ENCODE measurements around the gene ZSWIM6. TPM values are rescaled to one million over a fixed set of nuclear protein-coding genes. Genes with fewer than 3 reads are reported as not detected.

ZSWIM6 gene
- total RNA-seq, 4 donors from 2014 or later, result 7.8 to 25.5 (median 21.0) TPM

DNA sequence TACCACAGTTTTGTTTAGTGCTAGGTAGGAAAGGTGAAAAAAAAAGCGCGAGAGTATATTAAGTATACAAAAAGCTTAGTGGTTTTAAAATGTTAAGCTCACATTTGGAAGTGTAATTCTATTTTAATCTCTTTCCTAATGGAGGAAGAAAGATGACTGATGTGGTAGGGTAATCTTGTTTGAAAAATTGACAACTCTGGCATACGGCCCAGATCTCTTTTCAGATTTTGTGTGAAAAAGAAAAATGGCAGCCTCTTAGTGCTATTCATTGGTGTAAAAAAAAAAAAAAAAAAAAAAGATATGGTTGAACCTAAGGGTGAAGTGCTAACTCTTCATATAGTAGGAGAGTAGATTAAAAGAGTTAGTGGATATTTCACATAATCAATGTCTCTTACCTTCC is 108.0 kb downstream of the ZSWIM6 start:
- Histone ChIP-seq H3K4me1 (peaks cover 0 to 9% (median 6%) of the 10 kb centered on the region in 4 donors), H3K27me3 (no peaks in the 10 kb centered on the region)
- in situ Hi-C loops (cut with MboI; ENCODE audit: low pct_ligation_motif_present in 1 of 4, low pct_unique_long_range_greater_than_20kb in 1 of 4, low sequenced_read_pairs in 3 of 4), result no loop called here

DNA sequence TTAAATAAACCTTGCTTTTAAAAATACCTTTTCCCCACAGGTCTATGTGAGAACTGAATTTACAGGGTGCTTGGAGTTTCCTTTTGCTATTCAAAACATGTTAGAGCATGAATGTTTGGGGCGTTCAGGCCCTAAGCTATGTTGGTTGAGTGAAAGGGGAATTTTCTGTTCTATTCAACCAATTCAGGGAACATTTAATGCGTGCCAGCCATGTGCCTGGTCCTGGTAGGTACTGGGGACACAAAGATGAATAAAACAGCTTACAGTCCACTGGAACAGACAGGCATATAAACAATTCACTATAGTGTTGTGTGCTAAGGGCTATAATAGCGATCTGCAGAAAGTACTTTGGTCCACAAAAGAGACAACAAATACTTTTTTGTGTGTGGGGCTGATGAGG is 108.5 kb downstream of the ZSWIM6 start:
- TF ChIP-seq EP300 (IDR thresholded peaks at IDR 0.05; ENCODE audit: low read depth) (no peak), POLR2A (IDR thresholded peaks at IDR 0.05) (no peak), POLR2AphosphoS5 (IDR thresholded peaks at IDR 0.05) (no peak)
- TF ChIP-seq, protein P1, sequence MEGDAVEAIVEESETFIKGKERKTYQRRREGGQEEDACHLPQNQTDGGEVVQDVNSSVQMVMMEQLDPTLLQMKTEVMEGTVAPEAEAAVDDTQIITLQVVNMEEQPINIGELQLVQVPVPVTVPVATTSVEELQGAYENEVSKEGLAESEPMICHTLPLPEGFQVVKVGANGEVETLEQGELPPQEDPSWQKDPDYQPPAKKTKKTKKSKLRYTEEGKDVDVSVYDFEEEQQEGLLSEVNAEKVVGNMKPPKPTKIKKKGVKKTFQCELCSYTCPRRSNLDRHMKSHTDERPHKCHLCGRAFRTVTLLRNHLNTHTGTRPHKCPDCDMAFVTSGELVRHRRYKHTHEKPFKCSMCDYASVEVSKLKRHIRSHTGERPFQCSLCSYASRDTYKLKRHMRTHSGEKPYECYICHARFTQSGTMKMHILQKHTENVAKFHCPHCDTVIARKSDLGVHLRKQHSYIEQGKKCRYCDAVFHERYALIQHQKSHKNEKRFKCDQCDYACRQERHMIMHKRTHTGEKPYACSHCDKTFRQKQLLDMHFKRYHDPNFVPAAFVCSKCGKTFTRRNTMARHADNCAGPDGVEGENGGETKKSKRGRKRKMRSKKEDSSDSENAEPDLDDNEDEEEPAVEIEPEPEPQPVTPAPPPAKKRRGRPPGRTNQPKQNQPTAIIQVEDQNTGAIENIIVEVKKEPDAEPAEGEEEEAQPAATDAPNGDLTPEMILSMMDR (IDR thresholded peaks at IDR 0.05), result no peak
- Histone ChIP-seq H3K4me3 (no peak overlapping the region), H3K36me3 (no peaks in the 10 kb centered on the region), H3K4me1 (peaks cover 0 to 4% (median 3%) of the 10 kb centered on the region in 4 donors), H3K27ac (no peak overlapping the region), H3K9me3 (peaks cover 12 to 15% of the 10 kb centered on the region in 2 donors), H3K27me3 (no peaks in the 10 kb centered on the region)
- in situ Hi-C loops (cut with MboI; ENCODE audit: low pct_ligation_motif_present in 1 of 4, low pct_unique_long_range_greater_than_20kb in 1 of 4, low sequenced_read_pairs in 3 of 4), result no loop called here
- intact Hi-C loops (cut with DNase I; ENCODE audit: low total_unique reads), result no loop called here
- whole genome bisulfite sequencing, 2 donors (ENCODE audit: low coverage in 1 of 2), result 92 to 93% methylated on average over 3 of the region's 3 CpGs
- DNase-seq, result no peak

More for the DNA sequence above, 108.0 kb downstream of the ZSWIM6 start:
- H3K27ac ChIP-seq, result no peak overlapping the region
- DNase-seq, result no peak
- peaks cover 12 to 15% of the 10 kb centered on the region in 2 donors for H3K9me3 ChIP-seq
- intact Hi-C loops (cut with DNase I; ENCODE audit: low total_unique reads), result no loop called here
- no peak overlapping the region for H3K4me3 ChIP-seq
- no peaks in the 10 kb centered on the region for H3K36me3 ChIP-seq
- 91 to 96% methylated on average over 3 of the region's 3 CpGs for WGBS, 2 donors (ENCODE audit: low coverage in 1 of 2)
- TF ChIP-seq POLR2A (IDR thresholded peaks at IDR 0.05) (no peak), POLR2AphosphoS5 (IDR thresholded peaks at IDR 0.05) (no peak), EP300 (IDR thresholded peaks at IDR 0.05; ENCODE audit: low read depth) (no peak)
- TF ChIP-seq, protein P1 (IDR thresholded peaks at IDR 0.05), result no peak

DNA sequence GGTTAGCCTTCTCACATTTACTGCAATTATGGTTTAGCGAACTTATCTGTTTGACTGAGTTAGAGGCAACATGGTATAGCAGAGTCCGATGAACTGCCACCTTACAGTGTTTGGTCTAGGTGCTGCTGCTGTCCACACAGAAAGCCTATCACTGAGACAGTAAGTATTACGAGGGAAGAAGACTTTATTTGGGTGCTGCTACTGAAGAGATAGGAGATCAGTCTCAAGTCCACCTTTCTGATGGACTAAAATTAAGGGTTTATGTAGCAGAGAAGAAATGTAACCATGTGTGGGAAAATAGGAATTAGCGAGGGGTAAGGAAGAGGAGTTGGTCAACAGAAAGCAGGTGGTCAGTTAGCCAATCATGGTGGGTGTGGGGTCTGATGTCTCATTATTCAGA is 109.7 kb downstream of the ZSWIM6 start:
- TF ChIP-seq EP300 (IDR thresholded peaks at IDR 0.05; ENCODE audit: low read depth) (no peak), POLR2AphosphoS5 (IDR thresholded peaks at IDR 0.05) (no peak), POLR2A (IDR thresholded peaks at IDR 0.05) (no peak)
- TF ChIP-seq, protein P1 (IDR thresholded peaks at IDR 0.05), result no peak
- peaks cover 0 to 4% (median 3%) of the 10 kb centered on the region in 4 donors for H3K4me1 ChIP-seq
- DNase-seq, result no peak
- WGBS, 2 donors (ENCODE audit: low coverage in 1 of 2), result 97 to 100% methylated on average over 3 to 4 of the region's 4 CpGs
- intact Hi-C loops (cut with DNase I; ENCODE audit: low total_unique reads) (no loop called here), in situ Hi-C loops (cut with MboI; ENCODE audit: low pct_ligation_motif_present in 1 of 4, low pct_unique_long_range_greater_than_20kb in 1 of 4, low sequenced_read_pairs in 3 of 4) (no loop called here)
- no peak overlapping the region for H3K27ac ChIP-seq
- no peaks in the 10 kb centered on the region for H3K36me3 ChIP-seq
- H3K9me3 ChIP-seq, result peaks cover 12 to 15% of the 10 kb centered on the region in 2 donors
- no peak overlapping the region for H3K4me3 ChIP-seq
- no peaks in the 10 kb centered on the region for H3K27me3 ChIP-seq

DNA sequence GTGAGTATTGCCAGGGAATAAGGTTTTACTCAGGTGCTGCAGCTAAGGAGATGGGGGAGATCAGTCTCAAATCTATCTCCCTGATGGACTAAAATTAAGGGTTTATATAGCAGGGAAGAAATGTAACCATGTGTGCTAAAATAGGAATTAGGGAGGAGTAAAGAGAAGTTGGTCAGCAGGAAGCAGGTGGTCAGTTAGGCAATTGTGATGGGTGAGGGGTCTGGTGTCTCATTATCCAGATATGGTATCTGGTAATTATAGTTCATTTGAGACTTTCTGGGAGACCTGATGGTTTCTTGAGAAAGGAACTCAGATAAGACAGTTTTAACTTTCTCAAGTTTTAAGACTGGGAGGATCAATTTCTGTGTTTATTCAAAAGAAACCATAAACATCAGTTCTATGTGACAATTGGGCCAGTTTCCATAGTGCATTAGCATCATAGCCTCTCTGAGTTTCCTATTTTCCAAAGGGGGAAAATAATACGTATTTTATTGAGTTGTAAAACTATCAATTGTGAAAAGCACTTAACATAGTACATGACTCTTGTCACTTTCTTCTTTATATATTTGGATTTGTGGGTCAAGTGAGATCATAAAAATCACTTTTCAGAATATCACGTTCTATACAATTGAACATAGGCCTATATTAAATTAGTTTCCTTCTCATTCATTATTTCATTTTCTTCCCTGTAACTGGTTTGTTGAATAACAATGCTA is 115.9 kb downstream of the ZSWIM6 start:
- DNase-seq, result no peak
- in situ Hi-C loops (cut with MboI; ENCODE audit: low pct_ligation_motif_present in 1 of 4, low pct_unique_long_range_greater_than_20kb in 1 of 4, low sequenced_read_pairs in 3 of 4) (no loop called here), intact Hi-C loops (cut with DNase I; ENCODE audit: low total_unique reads) (no loop called here)
- Histone ChIP-seq H3K36me3 (no peaks in the 10 kb centered on the region), H3K27ac (no peak overlapping the region), H3K4me1 (peaks cover 11 to 27% (median 21%) of the 10 kb centered on the region in 4 donors), H3K9me3 (peaks cover 1 to 6% of the 10 kb centered on the region in 2 donors), H3K27me3 (no peaks in the 10 kb centered on the region), H3K4me3 (no peak overlapping the region)
- WGBS, 2 donors (ENCODE audit: low coverage in 1 of 2), result 80 to 86% methylated on average over 2 of the region's 2 CpGs
- TF ChIP-seq POLR2AphosphoS5 (IDR thresholded peaks at IDR 0.05) (no peak), EP300 (IDR thresholded peaks at IDR 0.05; ENCODE audit: low read depth) (no peak), POLR2A (IDR thresholded peaks at IDR 0.05) (no peak)
- TF ChIP-seq, protein P1 (IDR thresholded peaks at IDR 0.05), result no peak

Data from transverse colon (tissue), 4 donors.